ENCODE data around the gene COTL1. TPM values are rescaled to one million over a fixed set of nuclear protein-coding genes. Genes with fewer than 3 reads are reported as not detected.

Gene COTL1
- total and polyA plus RNA-seq, 9 of the 15 experiments (the other 6 are each of a cell fraction or from before 2014, with no cell fraction given), result 27.7 to 185 (median 72.5) TPM

- BruUV-seq (replicated peaks), result no TSS peak
- no peak for TF ChIP-seq SMAD2 (IDR thresholded peaks at IDR 0.05; ENCODE audit: low read depth, low read length)
- peak; percentile 55 for TF ChIP-seq NFYB (IDR thresholded peaks at IDR 0.05; ENCODE audit: extremely low read depth, insufficient read length)
- TF ChIP-seq, protein P1, sequence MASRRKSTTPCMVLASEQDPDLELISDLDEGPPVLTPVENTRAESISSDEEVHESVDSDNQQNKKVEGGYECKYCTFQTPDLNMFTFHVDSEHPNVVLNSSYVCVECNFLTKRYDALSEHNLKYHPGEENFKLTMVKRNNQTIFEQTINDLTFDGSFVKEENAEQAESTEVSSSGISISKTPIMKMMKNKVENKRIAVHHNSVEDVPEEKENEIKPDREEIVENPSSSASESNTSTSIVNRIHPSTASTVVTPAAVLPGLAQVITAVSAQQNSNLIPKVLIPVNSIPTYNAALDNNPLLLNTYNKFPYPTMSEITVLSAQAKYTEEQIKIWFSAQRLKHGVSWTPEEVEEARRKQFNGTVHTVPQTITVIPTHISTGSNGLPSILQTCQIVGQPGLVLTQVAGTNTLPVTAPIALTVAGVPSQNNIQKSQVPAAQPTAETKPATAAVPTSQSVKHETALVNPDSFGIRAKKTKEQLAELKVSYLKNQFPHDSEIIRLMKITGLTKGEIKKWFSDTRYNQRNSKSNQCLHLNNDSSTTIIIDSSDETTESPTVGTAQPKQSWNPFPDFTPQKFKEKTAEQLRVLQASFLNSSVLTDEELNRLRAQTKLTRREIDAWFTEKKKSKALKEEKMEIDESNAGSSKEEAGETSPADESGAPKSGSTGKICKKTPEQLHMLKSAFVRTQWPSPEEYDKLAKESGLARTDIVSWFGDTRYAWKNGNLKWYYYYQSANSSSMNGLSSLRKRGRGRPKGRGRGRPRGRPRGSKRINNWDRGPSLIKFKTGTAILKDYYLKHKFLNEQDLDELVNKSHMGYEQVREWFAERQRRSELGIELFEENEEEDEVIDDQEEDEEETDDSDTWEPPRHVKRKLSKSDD (conservative IDR thresholded peaks at IDR 0.05; ENCODE audit: low read length), result no peak
- TF ChIP-seq RBM25 (IDR thresholded peaks at IDR 0.05; ENCODE audit: low read depth, low read length, severe bottlenecking), result peak; percentile 29
- TF ChIP-seq ERF (CRISPR knock-in tag; IDR thresholded peaks at IDR 0.05), result no peak
- TF ChIP-seq, protein P2, sequence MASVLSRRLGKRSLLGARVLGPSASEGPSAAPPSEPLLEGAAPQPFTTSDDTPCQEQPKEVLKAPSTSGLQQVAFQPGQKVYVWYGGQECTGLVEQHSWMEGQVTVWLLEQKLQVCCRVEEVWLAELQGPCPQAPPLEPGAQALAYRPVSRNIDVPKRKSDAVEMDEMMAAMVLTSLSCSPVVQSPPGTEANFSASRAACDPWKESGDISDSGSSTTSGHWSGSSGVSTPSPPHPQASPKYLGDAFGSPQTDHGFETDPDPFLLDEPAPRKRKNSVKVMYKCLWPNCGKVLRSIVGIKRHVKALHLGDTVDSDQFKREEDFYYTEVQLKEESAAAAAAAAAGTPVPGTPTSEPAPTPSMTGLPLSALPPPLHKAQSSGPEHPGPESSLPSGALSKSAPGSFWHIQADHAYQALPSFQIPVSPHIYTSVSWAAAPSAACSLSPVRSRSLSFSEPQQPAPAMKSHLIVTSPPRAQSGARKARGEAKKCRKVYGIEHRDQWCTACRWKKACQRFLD (CRISPR knock-in tag; IDR thresholded peaks at IDR 0.05), result no peak
- TF ChIP-seq, protein P3, sequence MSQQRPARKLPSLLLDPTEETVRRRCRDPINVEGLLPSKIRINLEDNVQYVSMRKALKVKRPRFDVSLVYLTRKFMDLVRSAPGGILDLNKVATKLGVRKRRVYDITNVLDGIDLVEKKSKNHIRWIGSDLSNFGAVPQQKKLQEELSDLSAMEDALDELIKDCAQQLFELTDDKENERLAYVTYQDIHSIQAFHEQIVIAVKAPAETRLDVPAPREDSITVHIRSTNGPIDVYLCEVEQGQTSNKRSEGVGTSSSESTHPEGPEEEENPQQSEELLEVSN (IDR thresholded peaks at IDR 0.05; ENCODE audit: borderline replicate concordance in 1 of 2, extremely low read depth in 1 of 2, insufficient read depth in 1 of 2, insufficient read length in 1 of 2, low read depth in 1 of 2, low read length in 1 of 2, poor library complexity in 1 of 2, severe bottlenecking in 1 of 2), result no peak
- TF ChIP-seq BHLHE40 (IDR thresholded peaks at IDR 0.05; ENCODE audit: low read length), result no peak
- TF ChIP-seq FOXM1 (IDR thresholded peaks at IDR 0.05; ENCODE audit: low read depth), result peak; percentile 25; the same call in 1 of the 2 replicates
- no peak for TF ChIP-seq FOXM1 (CRISPR knock-in tag; IDR thresholded peaks at IDR 0.05; ENCODE audit: low read depth)
- TF ChIP-seq, protein P4, sequence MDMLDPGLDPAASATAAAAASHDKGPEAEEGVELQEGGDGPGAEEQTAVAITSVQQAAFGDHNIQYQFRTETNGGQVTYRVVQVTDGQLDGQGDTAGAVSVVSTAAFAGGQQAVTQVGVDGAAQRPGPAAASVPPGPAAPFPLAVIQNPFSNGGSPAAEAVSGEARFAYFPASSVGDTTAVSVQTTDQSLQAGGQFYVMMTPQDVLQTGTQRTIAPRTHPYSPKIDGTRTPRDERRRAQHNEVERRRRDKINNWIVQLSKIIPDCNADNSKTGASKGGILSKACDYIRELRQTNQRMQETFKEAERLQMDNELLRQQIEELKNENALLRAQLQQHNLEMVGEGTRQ (CRISPR knock-in tag; IDR thresholded peaks at IDR 0.05), result peak; percentile 68
- no peak for TF ChIP-seq SOX6 (IDR thresholded peaks at IDR 0.05)
- no peak for TF ChIP-seq SLC30A9 (CRISPR knock-in tag; IDR thresholded peaks at IDR 0.05)
- TF ChIP-seq, protein P5, sequence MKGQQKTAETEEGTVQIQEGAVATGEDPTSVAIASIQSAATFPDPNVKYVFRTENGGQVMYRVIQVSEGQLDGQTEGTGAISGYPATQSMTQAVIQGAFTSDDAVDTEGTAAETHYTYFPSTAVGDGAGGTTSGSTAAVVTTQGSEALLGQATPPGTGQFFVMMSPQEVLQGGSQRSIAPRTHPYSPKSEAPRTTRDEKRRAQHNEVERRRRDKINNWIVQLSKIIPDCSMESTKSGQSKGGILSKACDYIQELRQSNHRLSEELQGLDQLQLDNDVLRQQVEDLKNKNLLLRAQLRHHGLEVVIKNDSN (CRISPR knock-in tag; IDR thresholded peaks at IDR 0.05), result peak; percentile 86
- TF ChIP-seq HDAC8 (tag; IDR thresholded peaks at IDR 0.05), result no peak
Measured at GRCh38 chr16:84610376-84610775, 7.5 kb downstream of the COTL1 start.

More at GRCh38 chr16:84610376-84610775, 7.5 kb downstream of the COTL1 start:
- intact Hi-C loops (cut with micrococcal nuclease) (no loop called here), in situ Hi-C loops (cut with MboI) (no loop called here)
- CTCF ChIA-PET (ENCODE audit: low intra/inter-chr PET ratio), result no interaction called here
- Histone ChIP-seq H3K9ac (ENCODE audit: insufficient read depth in 1 of 2, low read depth in 2 of 2, low read length in 2 of 2) (no peak overlapping the region), H3K4me3 (no peak overlapping the region), H3K27ac (ENCODE audit: extremely low read depth, low read depth, low read length) (no peak overlapping the region), H2AFZ (ENCODE audit: low read depth, low read length) (no peak overlapping the region), H3K4me1 (replicated peaks in 1 of 2; ENCODE audit: control insufficient read depth in 2 of 2, insufficient read depth in 2 of 2, low read length in 2 of 2) (peaks cover 25 to 27% of the 10 kb centered on the region in 2 experiments), H3K4me2 (ENCODE audit: insufficient read depth, low read length) (no peak overlapping the region), H4K20me1 (replicated peaks; ENCODE audit: control insufficient read depth, insufficient read depth, low read length) (no peaks in the 10 kb centered on the region), H3K36me3 (ENCODE audit: control insufficient read depth, insufficient read depth, low read length) (peaks cover 42% of the 10 kb centered on the region), H3K27me3 (ENCODE audit: control insufficient read depth in 2 of 2, insufficient read depth in 2 of 2, low read length in 2 of 2) (no peaks in the 10 kb centered on the region), H3K79me2 (ENCODE audit: control insufficient read depth, insufficient read depth, low read length) (peaks cover 75% of the 10 kb centered on the region), H3K9me1 (ENCODE audit: control insufficient read depth, insufficient read depth, low read length) (no peaks in the 10 kb centered on the region), H3K9me3 (replicated peaks; ENCODE audit: control insufficient read depth, insufficient read depth, low read depth, low read length) (peaks cover 3% of the 10 kb centered on the region)
- FAIRE-seq (no peak), ATAC-seq (no peak), DNase-seq (ENCODE audit: extremely low read depth in 1 of 4, low spot score in 3 of 4) (peak in 3 of 4 experiments; percentile 70 to 73 (median 70))
- 67% methylated on average over 1 of the region's 1 CpG for WGBS (ENCODE audit: insufficient coverage, low coverage, missing lambda C conversion rate)
- POLR2A ChIA-PET, result no interaction called here

Measured in K562 (cell line).